GM18868 (cell line): ENCODE results near the gene ADAMTS9.
A peak's percentile ranks its signal among the peaks of the same experiment; 100 is the strongest.

Source experiments
- ATAC-seq: cut with Tn5 transposase; IDR thresholded peaks from one replicate; pipeline ENCODE4 v1.9.1; 2021; ENCODE audit warnings: mild to moderate bottlenecking, moderate library complexity; ENCODE audit not compliant: unreplicated experiment

ADAMTS9 gene

DNA sequence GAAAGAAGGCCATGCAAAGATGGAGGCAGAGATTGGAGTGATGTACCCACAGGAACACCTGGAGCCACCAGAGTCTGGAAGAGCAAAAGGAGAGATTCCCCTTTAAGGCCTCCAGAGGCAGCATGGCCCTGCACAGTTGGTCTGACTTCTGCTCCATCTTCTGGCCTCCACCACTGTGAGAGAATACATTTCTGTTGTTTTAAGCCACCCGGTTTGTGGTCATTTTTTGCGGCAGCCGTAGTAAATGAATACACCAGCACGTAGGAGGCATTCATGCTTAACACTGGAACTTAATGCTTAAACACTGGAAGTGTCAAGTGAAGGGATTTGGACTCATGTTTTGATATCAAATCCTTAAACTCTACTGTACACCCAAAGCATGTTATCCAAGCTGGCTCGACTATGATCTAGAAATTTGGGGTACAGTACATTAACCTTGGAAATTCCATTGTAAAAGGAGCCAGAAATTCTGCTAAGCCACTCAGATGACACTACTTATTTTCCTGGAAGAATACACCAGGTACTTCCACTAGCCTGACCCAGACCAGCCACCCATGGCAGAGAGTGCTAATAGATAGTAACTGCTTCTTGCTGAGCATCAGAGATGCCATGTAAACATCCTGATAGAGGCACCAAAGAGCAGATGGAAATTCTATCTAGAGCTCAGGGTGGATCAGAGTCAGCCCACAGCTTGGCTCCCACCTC lies 190.9 kb downstream of the ADAMTS9 start:
- no peak for ATAC-seq

DNA sequence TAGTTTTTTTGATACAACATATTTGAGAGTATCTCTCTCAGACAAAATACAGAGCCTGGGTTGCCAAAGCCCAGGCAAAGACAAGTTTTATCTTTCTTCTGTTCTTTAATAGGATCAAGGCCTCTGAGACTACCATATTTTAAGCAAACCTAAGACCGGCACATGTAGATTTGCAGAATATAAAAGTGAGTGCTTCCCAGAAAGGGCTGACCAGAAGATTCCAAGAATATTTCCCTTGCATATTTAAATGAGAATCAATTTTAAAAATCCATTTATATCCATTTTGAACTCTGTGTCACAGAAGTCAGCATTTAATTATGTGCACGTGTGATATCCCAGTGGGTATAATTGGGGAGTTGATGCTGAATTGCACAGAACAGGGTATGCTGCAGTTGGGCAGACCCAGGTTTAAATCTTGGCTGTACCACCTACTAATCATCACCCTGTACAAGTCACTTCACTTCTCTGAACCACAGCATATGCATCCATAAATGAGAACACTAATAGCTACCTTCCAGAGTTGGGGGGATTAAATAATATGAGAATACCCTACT lies 191.9 kb downstream of the ADAMTS9 start:
- ATAC-seq, result no peak

DNA sequence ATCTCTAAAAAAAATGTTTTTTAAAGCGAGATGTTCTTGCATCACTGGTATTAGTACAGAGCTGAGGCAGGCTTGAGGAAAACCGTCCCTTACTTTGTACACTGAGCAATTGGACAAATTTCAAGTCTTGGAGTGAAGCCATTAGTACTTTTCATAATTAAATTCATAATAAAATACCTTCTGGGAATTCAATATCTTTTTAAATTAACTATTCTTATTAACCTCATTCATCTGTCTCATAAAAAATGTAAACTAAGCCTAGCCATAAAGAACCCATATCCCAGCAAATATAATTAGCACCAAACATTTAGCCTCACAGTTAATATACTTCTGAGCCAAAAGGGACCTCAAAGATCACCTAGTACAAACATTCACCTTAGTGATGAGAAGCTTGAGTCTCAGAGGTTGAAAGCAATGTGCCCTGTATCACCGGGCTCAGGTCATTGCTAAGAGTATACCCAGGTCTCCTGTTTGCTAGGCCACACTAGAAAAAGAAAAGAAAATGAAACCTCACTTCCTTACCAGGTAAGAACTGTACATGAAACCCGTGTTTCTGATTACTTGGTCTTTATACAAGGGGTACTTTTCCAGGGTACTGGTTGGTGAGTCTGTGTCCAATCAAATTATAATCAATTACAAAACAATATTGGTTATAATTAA lies 192.5 kb downstream of the ADAMTS9 start:
- ATAC-seq, result peak; percentile 51

DNA sequence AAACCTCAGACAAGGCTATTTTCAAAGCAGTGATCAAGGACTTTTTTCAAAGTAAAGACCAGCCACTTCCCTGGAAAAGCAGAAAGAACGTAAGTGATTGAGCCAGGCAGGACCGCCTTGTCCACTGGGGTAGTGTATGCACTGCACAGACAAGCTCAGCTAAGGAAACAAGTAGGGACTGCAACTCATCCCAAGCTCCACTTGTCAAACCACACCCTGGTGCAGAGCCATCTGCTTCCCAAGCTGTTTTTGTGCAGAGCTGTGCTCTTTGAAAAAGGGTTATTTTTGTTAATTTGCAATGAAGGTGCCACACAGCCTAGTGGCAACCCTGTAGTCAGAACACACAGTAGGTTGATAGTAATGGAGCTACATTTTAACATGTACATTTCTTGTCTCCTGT lies 193.3 kb downstream of the ADAMTS9 start:
- ATAC-seq, result no peak

DNA sequence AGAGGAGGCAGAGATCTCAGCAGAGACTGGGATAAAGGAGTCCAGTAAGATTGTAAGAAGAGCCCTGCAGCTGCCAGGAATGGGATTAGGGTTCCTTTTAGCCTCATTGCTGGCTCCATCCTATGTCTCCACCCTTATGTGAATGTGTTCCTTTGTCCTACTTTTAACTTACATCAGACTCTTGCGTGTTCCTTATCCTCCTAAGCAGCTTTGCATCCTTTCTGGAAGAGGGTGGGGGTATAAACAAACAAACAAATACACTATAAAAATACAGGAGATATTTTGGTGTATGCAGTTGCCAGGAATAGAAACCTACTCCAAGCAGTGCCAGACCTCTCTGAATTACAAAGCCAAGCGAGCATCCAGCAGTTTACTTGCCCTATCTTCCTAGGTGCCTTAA lies 194.7 kb downstream of the ADAMTS9 start:
- no peak for ATAC-seq

DNA sequence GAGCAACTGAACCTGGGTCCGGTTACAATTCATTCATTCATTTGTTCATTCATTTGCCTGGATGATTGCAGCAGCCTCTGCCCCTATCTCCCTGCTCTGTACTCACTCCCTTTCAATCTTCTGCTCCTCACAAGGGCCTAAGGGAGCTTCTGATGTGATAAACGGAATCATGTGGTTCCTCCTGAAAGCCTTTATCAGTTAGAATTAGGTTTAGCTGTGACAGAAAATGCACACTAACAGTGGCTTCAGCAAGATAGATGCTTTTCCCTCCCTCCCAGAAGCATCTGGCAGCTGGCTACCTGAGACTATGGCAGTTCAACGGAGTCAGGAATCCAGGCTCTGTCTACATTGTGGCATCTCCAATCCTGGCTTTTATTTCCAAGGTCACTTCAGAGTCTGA lies 196.0 kb downstream of the ADAMTS9 start:
- no peak for ATAC-seq

DNA sequence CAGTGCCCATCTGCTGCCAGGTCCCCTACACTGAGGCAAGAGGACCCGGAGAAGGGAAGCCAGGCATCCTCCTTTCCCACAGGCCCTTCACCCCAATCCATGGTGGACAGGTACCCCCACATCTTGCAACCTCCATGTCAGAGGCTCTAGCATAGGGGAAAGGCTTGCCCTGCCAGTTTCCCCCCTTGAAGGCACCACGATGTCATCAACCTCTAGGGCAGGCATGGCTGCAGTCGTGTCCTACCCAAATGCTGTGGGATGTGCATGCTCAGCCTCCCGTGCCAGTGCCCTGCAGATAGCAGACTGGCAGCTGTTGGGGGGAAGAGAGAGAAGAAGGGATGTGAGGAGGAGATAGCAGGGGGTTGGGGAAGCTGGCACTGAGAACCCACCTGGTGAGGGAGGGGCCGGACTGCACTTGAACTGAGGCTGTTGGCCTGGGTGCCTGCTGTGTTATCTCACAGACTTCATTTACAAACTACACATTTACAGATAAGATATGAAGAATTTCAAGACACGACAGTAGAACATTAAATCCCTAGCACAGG lies 197.5 kb downstream of the ADAMTS9 start:
- ATAC-seq, result no peak

DNA sequence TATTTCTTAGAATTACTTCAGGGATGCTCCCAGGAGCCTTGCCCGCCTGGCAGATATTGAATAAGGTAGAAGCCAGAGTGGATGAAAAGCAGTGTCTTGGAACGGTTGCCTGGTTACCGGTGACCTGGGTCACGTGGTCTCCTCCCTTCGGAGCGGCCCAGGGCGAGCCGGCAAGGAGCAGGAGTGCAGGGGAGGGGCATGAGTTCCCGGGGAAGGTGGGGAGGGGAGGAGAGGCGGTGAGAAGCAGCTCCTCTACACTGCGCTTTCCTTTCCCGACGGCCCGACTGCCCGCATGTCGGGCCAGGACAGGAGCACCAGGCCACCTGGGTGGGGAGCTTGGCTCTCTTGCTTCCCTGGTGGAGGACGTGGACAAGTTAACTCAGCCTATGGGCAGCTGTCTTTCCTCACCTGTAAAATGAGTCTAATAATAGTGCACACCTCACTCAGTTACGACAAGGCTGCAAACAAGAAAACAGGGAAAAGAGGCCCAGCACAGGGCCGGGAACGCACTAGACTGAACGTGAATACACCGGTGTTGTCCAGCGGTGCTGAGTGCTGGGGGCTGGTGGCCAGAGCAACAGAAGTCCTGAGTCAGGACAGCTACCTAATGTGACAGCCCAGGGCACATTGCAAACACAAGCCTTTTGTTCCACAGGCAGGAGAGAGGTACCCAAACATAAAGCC lies 198.3 kb downstream of the ADAMTS9 start:
- no peak for ATAC-seq

DNA sequence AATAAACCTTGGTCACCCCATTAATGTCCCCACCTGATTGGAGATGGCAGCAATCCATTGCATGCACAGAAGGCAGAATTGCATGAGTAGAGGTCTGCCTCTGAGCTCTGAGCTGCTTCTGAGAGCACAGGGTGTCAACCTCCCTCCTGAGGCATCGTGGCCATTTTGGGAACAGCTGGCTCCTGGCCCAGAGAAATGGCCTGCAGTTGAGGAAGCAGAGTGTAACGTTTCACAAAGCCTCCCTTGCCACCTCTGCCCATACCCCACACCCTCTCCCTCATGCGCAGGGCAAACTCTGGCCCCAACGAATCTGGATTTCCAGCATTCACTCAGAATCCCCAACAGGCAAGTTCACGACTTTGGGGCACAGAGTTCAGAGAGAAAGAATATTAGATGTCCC lies 198.9 kb downstream of the ADAMTS9 start:
- ATAC-seq, result no peak

DNA sequence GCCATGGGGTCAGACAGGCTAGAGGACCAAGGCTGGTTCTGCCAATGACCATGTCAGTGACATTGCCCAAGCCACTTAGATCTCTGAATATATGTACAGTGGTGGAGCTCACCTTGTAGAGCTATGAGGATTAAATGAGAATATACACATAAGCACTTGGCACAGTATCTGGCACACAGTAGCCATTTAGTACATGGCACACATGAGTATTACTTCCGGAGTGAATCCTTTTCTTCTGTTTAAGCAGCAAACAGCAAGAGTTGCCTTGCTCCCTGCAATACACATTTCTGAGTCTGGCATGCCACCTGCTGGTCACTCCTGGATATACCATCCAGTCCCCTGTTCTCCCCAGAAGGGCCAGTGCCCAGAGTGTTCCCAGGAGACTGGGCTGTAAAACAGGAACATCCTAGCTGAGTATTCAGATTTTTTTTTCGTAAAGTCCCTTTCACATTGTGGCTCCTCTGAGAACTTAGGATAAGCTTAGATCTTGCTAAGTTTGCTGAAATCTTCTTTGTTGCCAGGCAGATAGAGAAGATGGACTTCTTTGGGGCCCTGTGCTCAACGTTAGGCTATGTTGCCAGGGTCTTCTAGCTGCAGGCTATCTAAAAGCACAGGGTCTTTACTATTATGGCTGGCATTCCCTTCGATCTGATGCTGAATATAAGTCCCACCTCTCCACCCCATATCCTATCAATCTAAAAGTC lies 203.4 kb downstream of the ADAMTS9 start:
- ATAC-seq, result peak; percentile 97

DNA sequence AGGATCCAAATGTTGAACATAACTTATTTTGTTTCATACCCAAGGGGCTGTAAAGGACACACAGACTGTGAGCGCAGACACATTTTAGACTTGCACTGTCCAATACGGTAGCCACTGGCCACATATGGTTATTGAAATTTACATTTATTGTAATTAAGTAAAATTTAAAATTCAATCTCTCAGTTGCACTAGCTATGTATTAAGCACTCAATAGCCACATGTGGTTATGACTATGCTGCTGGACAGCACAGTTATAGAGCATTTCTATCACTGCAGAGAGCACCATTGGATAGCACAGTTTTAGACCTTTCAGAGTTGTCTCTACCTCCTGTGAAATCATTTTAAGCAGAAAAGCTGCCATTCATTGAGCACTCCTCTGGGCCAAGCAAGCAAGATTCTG lies 204.3 kb downstream of the ADAMTS9 start:
- ATAC-seq, result no peak

DNA sequence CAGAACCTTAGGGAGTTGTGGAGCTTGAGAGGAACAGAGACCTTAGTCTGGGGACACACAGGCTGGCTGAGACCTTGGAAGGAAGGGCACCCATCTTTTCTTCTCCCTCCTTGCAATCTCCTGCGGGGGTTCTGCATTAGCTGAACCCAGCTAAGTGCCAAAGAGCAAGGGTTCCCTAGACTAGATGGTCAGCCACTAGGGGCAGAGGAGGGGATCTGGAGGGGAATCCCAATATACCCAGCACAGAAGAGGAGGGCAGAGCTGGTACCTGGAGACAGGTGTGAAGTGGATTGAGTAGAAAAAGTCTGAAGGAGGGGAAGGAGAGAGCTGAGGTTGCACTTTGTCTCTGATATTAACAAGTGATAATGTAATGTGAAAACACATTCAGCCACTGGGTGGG lies 212.8 kb downstream of the ADAMTS9 start:
- no peak for ATAC-seq

DNA sequence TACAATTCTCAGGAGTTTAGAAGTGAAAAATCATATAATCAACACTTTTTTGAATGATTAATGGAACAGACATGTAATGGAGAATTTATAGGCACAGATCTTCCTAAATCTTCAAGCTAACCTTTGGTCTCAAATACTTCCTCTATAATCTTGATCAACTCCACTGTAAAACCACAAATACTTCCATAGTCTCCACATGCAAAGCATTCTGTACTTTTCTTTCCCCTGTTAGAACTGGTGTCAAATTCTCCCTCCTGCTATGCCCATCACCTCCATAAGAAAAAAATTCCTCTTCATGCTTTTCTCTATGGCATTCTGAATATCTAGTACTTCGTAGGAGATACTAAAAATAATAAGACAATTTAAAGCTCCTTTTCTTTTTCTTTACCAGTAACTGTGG lies 214.3 kb downstream of the ADAMTS9 start:
- ATAC-seq, result no peak

DNA sequence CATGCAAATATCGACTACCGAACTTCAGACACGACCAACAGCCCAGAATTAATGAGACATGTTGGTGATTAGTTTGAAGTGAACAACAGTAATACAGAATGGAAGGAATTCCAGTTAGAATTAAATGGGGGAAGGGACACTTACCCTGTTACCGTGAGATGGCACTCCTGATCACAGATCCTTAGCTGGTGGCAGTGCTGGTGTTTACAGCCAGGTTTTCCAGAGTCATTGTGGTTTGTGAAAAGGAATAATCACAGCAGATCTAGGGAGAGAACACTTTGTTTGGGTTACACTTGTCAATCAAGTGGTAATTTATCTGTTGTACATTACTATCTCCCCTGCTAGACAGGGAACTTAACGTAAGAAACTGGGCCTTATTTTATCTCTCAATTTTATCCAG lies 217.4 kb downstream of the ADAMTS9 start:
- ATAC-seq, result no peak

DNA sequence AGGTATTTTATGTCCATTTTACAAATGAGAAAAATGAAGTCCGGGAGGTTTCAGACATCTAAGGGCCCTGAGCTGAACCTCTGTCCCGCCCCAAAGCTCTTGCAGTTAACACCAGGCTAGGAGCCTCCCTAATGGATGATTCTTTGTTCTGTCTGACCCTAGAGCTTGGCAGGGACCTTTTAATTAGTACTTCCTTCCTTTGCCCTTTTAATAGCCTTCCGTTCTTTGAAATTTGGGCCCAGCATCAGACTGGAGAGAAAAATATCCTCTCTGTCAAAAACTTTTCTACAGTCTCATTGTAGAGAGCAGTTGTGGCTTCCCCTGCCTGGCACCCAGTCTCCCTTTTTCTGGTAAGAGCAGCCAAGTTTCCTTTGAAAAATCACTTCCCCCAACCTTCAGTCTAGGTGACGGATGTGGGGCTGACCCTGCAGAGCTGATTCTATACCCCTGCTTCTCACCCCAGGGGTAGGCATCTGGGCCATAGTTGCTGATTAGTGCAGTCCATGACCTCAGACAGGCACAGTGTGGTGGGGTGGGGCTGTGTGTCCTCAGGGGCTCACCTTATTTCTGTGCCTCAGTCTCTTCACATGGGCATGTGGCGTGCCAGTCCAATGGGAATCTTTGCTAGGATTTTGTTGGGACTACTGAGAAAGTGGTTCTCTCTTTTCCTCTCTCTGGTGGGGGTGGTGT lies 220.4 kb downstream of the ADAMTS9 start:
- ATAC-seq, result no peak
